ENCODE data around the gene CEP63.

Gene CEP63

GRCh38 chr3:134623615-134624245, 137.9 kb downstream of the CEP63 start:
- DNase-seq (ENCODE audit: low read depth, low spot score) = no peak
- H3K4me3 ChIP-seq (ENCODE audit: low read depth, low read length) = no peak overlapping the region
- no peak for TF ChIP-seq CTCF (IDR thresholded peaks at IDR 0.05; ENCODE audit: low read depth, low read length)
- in situ Hi-C loops (cut with HindIII; ENCODE audit: low sequenced_read_pairs) = no loop called here
